NB4 (cell line): ENCODE data around the gene PCDHGA10.

Experiments used
- DNase-seq: peaks from one replicate; pipeline ENCODE4 v3.0.0; 2010; ENCODE audit warnings: low read depth
- H3K4me3 ChIP-seq: one replicate; pipeline ENCODE4 v1.5.1; 2011; ENCODE audit warnings: mild to moderate bottlenecking, low read depth, low read length, moderate library complexity
- MYC ChIP-seq: IDR thresholded peaks from 2 replicates; pipeline ENCODE4 v1.6.1; 2011; ENCODE audit warnings: low read depth, low read length
- POLR2A ChIP-seq: IDR thresholded peaks from 2 replicates; pipeline ENCODE4 v1.6.1; 2011; ENCODE audit warnings: mild to moderate bottlenecking; ENCODE audit not compliant: insufficient read length; ENCODE audit errors: extremely low read depth
- TF ChIP-seq, protein P1 (sequence below): IDR thresholded peaks from one replicate; pipeline ENCODE4 v1.5.1; 2012; ENCODE audit warnings: low read depth, low read length
- TF ChIP-seq, protein P2 (sequence below): IDR thresholded peaks from 2 replicates; pipeline ENCODE4 v1.6.1; 2011; ENCODE audit warnings: low read depth, low read length

The PCDHGA10 gene

DNA sequence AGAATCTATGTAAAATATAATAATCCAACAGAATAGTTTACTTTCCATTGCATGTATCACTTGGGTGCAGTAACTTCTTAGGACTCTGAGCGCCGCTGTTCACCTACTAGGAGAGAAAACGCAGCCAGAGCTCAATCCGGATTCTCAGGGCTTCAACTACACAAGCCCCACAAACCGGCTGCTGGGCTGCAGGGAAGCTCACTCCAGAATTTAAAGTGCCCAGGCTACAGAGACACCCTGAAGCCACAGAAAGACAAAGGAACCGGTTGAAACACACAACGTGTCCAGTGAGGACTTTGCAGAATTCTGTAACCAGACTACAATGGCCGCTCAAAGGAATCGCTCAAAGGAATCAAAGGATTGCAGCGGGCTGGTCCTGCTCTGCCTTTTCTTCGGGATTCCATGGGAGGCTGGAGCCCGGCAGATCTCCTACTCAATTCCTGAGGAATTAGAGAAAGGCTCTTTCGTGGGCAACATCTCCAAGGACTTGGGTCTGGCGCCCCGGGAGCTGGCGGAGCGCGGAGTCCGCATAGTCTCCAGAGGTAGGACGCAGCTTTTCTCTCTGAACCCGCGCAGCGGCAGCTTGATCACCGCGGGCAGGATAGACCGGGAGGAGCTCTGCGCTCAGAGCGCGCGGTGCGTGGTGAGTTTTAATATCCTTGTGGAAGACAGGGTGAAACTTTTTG lies at the start of gene PCDHGA10:
PCDHGA10 (plus strand) TSS at position 134 of the 686 bp plus-strand sequence; CDS start at position 323, 189 bp downstream.
- DNase-seq: peak; percentile 82
- peak within 1 kb of the TSS; percentile 64 for H3K4me3 ChIP-seq
- TF ChIP-seq, protein P1, sequence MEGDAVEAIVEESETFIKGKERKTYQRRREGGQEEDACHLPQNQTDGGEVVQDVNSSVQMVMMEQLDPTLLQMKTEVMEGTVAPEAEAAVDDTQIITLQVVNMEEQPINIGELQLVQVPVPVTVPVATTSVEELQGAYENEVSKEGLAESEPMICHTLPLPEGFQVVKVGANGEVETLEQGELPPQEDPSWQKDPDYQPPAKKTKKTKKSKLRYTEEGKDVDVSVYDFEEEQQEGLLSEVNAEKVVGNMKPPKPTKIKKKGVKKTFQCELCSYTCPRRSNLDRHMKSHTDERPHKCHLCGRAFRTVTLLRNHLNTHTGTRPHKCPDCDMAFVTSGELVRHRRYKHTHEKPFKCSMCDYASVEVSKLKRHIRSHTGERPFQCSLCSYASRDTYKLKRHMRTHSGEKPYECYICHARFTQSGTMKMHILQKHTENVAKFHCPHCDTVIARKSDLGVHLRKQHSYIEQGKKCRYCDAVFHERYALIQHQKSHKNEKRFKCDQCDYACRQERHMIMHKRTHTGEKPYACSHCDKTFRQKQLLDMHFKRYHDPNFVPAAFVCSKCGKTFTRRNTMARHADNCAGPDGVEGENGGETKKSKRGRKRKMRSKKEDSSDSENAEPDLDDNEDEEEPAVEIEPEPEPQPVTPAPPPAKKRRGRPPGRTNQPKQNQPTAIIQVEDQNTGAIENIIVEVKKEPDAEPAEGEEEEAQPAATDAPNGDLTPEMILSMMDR: peak; percentile 85
- no peak for TF ChIP-seq MYC

DNA sequence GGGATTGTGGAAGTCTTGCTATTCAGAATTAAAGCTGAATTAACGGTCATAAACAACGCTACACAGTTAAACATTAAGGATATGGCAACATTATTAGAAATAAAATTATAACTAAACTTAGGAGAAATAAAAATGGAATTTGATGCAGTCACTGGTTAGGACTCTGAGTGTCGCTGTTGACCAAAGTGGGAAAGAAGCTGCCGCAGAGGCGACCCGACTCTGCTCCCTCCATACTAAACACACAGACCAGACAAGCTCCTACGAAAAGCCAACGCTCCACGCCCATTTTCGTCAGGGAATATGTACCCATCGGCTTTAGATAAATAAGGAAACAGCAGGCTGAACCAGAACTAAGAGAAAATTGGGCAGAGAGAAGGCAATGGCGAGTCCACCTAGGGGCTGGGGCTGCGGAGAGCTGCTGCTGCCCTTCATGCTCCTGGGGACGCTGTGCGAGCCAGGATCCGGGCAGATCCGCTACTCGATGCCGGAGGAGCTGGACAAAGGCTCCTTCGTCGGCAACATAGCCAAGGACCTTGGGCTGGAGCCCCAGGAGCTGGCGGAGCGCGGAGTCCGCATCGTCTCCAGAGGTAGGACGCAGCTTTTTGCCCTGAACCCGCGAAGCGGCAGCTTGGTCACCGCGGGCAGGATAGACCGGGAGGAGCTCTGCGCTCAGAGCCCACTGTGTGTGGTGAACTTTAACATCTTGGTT lies 48.7 kb upstream of the PCDHGA10 start, which contains the start of gene PCDHGA5:
PCDHGA5 (plus strand) TSS at position 211 of the 709 bp plus-strand sequence; CDS start at position 380, 169 bp downstream.
- TF ChIP-seq MYC: no peak
- TF ChIP-seq, protein P2, sequence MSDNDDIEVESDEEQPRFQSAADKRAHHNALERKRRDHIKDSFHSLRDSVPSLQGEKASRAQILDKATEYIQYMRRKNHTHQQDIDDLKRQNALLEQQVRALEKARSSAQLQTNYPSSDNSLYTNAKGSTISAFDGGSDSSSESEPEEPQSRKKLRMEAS: no peak
- no peak for DNase-seq
- no peak within 1 kb of the TSS for H3K4me3 ChIP-seq

DNA sequence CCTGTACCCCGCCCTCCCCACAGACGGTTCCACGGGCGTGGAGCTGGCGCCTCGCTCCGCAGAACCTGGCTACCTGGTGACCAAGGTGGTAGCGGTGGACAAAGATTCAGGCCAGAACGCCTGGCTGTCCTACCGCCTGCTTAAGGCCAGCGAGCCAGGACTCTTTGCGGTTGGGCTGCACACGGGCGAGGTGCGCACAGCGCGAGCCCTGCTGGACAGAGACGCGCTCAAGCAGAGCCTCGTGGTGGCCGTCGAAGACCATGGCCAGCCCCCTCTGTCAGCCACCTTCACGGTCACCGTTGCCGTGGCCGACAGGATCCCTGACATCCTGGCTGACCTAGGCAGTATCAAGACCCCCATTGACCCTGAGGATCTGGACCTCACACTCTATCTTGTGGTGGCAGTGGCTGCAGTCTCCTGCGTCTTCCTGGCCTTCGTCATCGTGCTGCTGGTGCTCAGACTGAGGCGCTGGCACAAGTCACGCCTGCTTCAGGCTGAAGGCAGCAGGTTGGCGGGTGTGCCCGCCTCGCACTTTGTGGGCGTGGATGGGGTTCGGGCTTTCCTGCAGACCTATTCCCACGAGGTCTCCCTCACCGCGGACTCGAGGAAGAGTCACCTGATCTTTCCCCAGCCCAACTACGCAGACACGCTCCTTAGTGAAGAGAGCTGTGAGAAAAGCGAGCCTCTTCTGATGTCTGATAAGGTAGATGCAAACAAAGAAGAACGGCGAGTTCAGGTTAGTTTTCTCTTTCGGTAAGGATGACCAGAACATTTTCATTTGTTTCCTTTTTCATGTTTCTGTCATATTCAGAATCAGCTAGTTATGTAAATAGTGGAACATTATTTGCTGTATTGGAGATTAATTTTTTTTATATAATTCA lies 46.5 kb upstream of the PCDHGA10 start:
- no peak for DNase-seq
- TF ChIP-seq MYC (no peak), POLR2A (no peak)
- TF ChIP-seq, protein P2: no peak
- H3K4me3 ChIP-seq: no peak overlapping the region

DNA sequence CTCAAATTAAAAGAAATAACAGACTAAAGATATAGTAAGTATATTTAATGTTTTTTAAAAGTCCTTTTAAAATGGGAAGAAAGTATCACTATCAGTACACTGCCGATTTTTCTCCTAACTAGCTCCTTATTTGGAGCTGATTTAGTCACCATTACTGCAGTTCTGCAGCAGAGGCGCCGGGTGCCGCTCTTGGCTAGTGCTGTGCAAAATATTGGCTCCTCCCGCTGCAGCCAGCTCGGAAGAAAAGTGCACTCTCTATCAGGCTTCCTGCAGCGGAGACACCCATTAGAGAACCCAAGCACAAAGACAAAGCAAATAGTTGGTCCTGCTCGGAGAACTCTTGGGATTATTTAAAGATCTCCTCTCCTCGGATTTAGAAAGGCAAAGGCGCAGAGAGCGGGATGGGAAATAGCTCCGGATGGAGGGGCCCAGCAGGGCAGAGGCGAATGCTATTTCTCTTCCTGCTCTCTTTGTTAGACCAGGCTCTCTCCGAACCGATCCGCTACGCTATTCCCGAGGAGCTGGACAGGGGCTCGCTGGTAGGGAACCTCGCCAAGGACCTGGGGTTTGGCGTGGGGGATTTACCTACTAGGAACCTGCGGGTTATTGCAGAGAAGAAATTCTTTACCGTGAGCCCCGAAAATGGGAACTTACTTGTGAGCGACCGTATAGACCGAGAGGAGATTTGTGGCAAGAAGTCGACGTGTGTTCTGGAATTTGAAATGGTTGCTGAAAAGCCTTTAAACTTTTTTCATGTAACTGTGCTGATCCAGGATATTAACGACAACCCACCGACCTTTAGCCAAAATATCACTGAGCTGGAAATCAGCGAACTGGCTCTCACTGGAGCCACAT lies 42.6 kb upstream of the PCDHGA10 start, which contains the start of gene PCDHGB3:
PCDHGB3 (plus strand) TSS at position 249 of the 855 bp plus-strand sequence; CDS start at position 402, 153 bp downstream.
- TF ChIP-seq POLR2A (no peak), MYC (no peak)
- TF ChIP-seq, protein P2: no peak
- TF ChIP-seq, protein P1: peak; percentile 57
- H3K4me3 ChIP-seq: peak within 1 kb of the TSS; percentile 50
- peak; percentile 77 for DNase-seq

DNA sequence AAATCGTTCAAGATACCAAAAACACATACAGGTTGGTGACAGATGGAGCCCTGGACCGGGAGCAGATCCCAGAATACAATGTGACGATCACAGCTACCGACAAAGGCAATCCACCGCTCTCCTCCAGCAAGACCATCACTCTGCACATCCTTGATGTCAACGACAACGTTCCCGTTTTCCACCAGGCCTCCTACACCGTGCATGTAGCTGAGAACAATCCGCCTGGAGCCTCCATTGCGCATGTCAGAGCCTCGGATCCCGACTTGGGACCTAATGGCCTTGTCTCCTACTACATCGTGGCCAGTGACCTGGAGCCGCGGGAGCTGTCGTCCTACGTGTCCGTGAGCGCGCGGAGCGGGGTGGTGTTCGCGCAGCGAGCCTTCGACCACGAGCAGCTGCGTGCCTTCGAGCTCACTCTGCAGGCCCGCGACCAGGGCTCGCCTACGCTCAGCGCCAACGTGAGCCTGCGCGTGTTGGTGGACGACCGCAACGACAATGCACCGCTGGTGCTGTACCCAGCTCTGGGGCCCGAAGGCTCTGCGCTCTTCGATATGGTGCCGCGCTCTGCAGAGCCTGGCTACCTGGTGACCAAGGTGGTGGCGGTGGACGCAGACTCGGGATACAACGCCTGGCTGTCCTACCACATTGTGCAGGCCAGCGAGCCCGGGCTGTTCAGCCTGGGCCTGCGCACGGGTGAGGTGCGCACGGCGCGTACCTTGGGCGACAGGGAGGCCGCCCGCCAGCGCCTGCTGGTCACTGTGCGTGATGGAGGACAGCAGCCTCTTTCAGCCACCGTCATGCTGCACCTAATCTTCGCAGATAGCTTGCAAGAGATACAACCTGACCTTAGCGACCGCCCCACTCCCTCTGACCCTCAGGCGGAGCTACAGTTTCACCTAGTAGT lies 41.0 kb upstream of the PCDHGA10 start:
- TF ChIP-seq, protein P2: no peak
- TF ChIP-seq MYC: no peak
- no peak for TF ChIP-seq POLR2A
- TF ChIP-seq, protein P1: no peak

More for the DNA sequence above, 41.0 kb upstream of the PCDHGA10 start:
- DNase-seq: no peak
- H3K4me3 ChIP-seq: no peak overlapping the region
